Left renal pelvis (tissue), 4 donors: ENCODE measurements around the gene BCAN. TPM values are rescaled to one million over a fixed set of nuclear protein-coding genes. Genes with fewer than 3 reads are reported as not detected.

Experiments used
- DNase-seq, 4 donors: peaks; one replicate each; pipeline ENCODE4 v3.0.0-alpha.2; 2013; ENCODE audit warnings: low read depth in 4 of 4, low spot score in 3 of 4
- polyA plus RNA-seq, 4 donors: library from polyadenylated mRNA; unstranded; fragments of 120-200 nt; gene quantifications; one replicate each; pipeline ENCODE4 v1.2.1, GENCODE V29; 2013; ENCODE audit not compliant: insufficient read length in 4 of 4

The BCAN gene
- polyA plus RNA-seq, 4 donors = 0.21 to 0.82 (median 0.36) TPM

- no peak for DNase-seq
These were observed 17.1 kb downstream of the BCAN start for GRCh38 chr1:156658945-156659574.

DNA sequence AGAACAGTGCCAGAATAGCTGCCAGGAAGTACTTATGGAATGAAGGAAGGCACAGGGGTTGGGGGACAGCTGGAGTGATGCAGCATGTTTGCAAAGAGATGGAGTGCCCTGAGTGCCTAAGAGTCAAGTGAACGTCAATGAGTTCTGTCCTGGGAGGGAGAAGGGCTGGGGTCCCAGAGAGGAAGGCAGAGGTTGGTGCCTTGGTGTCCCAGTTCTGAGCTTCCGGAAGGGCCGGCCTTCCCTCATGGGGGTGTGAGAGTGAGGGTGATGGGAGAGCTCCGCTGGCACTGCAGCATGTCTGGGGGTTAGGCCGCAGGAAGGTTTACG lies 17.7 kb downstream of the BCAN start:
- no peak for DNase-seq

DNA sequence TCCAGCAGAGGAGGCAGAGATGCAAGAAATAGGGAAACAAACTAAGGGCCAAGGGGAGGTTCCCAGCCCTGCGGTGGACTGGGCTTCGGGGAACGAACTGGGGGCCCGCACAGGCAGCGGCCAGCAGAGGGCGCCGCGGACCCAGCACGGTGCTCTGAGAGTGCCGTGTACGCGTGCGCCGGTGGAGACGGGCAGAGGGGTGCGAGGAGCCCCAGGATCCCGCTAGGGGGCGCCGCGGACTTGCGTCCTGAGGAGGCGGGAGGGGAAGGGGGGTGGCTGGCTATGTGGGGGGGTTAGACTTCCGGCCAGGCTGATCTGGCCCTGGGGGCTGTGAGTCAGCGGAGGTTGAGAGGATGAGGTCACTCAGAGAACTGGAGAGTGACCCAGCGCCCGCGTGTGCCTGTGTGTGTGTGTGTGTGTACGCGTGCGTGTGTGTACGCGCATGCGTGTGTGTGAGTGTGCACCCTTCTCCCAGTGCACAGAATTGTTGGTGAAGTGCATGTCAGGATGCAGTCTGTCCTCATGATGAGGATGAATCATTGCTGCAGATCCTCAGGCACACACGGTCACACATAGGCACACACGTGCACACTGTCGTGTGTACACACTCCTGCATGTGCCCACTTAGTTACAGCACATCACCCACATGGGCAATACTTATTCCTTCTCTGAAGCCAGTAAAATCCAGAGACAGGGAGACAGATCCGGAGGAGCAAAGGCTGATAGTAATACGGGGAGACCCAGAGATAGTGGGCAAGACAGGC lies 18.3 kb downstream of the BCAN start:
- DNase-seq = peak; percentile 77 to 89 (median 88)

DNA sequence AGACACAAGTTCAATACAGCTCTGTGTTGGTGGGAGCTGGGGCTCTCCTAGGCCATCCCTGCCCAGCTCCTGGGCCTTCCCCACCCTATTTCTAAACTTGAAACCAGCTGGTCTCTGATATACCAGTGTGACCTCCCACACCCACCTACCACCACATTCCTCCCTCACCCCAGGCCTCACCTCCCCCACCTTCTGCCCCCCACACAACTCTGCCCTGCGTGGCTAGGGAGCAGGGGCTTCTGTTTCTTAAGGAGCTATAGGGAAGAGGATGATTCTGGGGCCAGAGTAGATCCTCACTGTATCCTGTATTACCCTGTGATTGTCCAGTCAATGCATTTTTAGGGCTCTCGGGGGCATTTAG lies 18.8 kb downstream of the BCAN start:
- no peak for DNase-seq

- no peak for DNase-seq
These were observed 20.3 kb downstream of the BCAN start for GRCh38 chr1:156662005-156662799.

- no peak for DNase-seq
These were observed 20.8 kb downstream of the BCAN start for GRCh38 chr1:156662800-156663055.

DNA sequence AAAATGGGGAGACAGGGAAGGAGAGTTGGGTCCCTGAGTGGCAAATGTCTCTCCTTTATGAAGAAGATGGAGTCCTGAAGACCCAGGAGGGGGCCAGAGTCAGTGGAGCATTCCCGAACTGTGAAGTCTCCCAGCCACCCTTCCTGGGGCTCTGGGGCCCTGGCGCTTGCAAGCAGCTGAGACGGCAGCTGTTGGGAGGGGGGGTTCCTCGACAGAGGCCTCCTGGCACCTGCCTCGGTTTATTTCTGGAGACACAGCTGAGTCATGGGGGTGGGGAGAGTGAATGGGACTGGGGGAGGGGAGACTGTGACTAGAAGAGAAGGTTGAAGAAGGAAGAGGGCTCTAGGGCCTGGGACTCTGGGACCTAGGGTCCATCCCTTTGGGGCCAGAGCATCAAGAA lies 21.3 kb downstream of the BCAN start:
- no peak for DNase-seq

GRCh38 chr1:156664046-156664766 lies 22.3 kb downstream of the BCAN start:
- DNase-seq = no peak

GRCh38 chr1:156664767-156665411 lies 23.0 kb downstream of the BCAN start:
- no peak for DNase-seq

- no peak for DNase-seq
These were observed 23.6 kb downstream of the BCAN start for GRCh38 chr1:156665539-156665938.

DNA sequence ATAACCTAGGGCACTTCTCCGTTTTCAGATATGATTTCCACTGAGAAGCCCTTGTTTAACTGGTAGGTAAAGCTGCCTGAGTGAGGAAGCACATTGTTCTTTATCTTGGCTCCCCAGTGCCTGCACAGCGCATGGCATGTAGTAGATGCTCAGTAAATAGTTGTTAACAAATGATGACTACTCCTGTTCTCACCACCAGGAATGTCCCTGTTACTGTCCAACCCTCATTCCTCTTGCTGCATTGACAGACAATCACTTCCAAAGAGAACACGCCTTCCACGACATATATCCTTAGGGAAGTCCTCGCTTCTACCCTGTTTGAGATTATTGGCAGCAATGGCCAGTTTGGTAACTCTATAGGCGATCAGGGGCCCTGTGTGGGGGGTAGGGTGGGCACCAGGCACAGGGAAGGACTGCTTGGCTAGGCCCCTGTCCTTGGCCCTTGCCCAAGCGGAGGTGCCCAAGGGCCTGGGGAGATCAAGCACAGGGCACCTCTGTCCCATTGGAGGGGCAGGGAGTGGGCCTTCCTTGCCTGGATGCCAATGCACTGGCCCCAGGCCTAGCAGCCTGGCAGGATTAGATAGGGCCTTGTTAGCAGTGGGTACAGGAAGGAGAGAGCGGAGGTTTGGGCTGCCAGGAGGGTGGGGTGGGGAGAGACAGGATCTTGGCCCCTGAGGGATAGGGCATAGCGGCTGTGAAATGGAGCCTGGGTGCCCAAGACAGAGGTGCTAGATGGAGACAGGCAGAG lies 25.1 kb downstream of the BCAN start:
- no peak for DNase-seq

GRCh38 chr1:156667610-156667967 lies 25.7 kb downstream of the BCAN start:
- no peak for DNase-seq

DNA sequence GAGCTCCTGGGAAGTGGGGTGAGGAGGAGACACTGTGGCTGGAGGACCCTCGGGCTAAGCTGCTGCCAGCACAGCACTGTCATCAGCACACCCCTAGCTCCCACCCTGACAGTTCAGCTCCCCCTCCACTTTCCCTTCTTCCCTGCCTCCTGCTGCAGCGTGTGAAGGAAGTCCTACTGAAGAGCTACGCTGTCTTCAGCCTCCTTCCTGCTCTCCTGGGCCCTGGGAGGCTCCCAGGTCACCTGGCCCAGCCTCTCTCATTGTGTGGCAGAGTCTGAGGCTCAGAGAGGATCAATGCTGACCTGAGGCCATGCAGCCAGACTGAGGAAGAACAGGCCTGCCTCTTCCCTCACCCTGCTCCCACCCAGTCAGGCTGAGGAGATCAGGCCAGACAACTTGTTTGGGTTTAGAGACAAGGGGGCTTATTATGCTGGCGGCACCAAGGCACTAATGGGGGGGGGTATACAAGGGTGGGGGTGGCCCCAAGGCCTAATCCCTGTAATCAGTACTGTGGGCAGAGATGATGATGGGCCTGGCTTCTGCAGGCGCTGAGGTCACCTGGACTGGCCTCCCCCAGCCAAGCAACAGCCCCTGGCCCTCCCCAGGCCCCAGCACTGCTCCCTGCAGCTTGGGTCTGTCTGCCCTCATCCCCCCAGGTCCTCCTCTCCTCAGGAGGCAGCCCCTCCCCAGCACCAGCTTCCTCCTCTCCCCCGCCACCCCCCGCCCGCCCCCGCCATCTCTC lies 26.2 kb downstream of the BCAN start:
- DNase-seq = no peak

- DNase-seq = no peak
These were observed 27.1 kb downstream of the BCAN start for GRCh38 chr1:156668801-156669637.

DNA sequence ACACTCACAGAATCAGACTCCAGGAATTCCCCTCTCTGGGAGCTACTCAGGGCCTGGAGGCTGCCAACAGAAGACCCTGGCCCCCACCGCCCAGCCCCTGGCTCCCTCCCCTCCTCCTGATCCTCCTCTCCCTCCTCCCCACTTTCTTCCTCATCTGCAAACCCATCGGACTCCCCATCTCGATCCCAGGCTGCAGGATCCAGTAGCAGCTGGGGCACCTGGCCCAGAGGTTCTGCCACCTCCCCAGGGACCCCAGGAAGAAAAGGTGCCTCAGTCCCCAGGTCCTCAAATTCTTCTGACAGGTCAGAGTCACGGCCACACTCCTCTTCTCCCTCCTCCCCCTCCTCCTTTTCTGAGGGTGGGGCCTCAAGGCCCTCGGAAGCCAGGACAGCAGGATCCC lies 27.9 kb downstream of the BCAN start:
- DNase-seq = no peak

GRCh38 chr1:156670359-156670758 lies 28.4 kb downstream of the BCAN start:
- no peak for DNase-seq

DNA sequence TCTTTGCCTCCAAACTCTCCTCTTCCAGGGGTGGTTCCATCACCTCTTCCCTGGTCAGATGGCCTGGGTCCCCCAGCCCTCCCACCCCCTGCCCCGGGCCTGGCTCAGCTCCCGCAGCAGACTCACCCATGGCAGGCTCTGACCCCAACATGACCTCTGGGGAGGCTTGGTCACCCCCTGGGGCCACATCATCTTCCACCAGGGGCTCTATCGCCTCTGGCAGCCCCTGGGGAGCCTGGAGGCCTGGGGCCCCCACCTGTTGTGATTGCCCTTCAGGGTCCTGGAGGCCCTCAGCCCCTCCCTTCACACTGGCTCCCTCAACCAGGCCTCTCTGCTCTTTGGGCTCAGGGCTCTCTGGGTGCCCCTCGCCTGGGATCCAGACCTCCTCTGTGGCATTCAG lies 28.9 kb downstream of the BCAN start:
- DNase-seq = no peak

- no peak for DNase-seq
These were observed 29.9 kb downstream of the BCAN start for GRCh38 chr1:156671804-156672203.
